Lung (tissue), 12 donors: ENCODE data around the gene PDZD4. TPM values are rescaled to one million over a fixed set of nuclear protein-coding genes. Genes with fewer than 3 reads are reported as not detected.
A peak's percentile ranks its signal among the peaks of the same experiment; 100 is the strongest.

Source experiments
- ATAC-seq: fragments of 200-7000 bp; cut with Tn5 transposase; one replicate; pipeline ENCODE4 v1.9.1; 2020; ENCODE audit warnings: moderate number of reproducible peaks; ENCODE audit not compliant: insufficient read depth, low FRiP score
- DNase-seq, 3 donors: peaks; one replicate each; pipeline ENCODE4 v3.0.0-alpha.2; 2013 to 2017
- H3K27ac ChIP-seq, 2 donors: one replicate each; pipeline ENCODE4 v1.5.1; 2013; ENCODE audit warnings: mild to moderate bottlenecking in 2 of 2, moderate library complexity in 2 of 2, control low read depth in 1 of 2, inconsistent platforms in 1 of 2, low read depth in 1 of 2, low read length in 1 of 2
- H3K27me3 ChIP-seq, 3 donors: one replicate each; pipeline ENCODE4 v1.5.1; 2013; ENCODE audit warnings: low read length in 2 of 3; ENCODE audit not compliant: control insufficient read depth in 3 of 3, insufficient read depth in 3 of 3
- H3K36me3 ChIP-seq, 4 donors: one replicate each; pipeline ENCODE4 v1.5.1; 2013; ENCODE audit warnings: low read length in 4 of 4, mild to moderate bottlenecking in 1 of 4, moderate library complexity in 1 of 4; ENCODE audit not compliant: control insufficient read depth in 4 of 4, insufficient read depth in 4 of 4
- H3K4me1 ChIP-seq, 5 donors: one replicate each; pipeline ENCODE4 v1.5.1; 2013; ENCODE audit warnings: low read length in 5 of 5, mild to moderate bottlenecking in 2 of 5, moderate library complexity in 1 of 5; ENCODE audit not compliant: control insufficient read depth in 5 of 5, insufficient read depth in 5 of 5
- H3K4me3 ChIP-seq: one replicate; pipeline ENCODE4 v1.5.1; 2013; ENCODE audit warnings: mild to moderate bottlenecking, control low read depth, moderate library complexity
- H3K9ac ChIP-seq, 2 donors: one replicate each; pipeline ENCODE4 v1.5.1; 2013; ENCODE audit warnings: low read length in 2 of 2, control low read depth in 1 of 2; ENCODE audit not compliant: insufficient read depth in 1 of 2
- H3K9me3 ChIP-seq, 4 donors: one replicate each; pipeline ENCODE4 v1.5.1; 2013; ENCODE audit warnings: low read length in 3 of 4, mild to moderate bottlenecking in 1 of 4, moderate library complexity in 1 of 4; ENCODE audit not compliant: control insufficient read depth in 4 of 4, insufficient read depth in 3 of 4
- CTCF ChIP-seq: IDR thresholded peaks from 2 replicates; pipeline ENCODE4 v1.5.1; 2012; ENCODE audit warnings: mild to moderate bottlenecking; ENCODE audit errors: control extremely low read depth, extremely low read depth
- WGBS, 2 donors: extraction: QIAGEN DNeasy Blood & Tissue Kit; methylation state at CpG; one replicate each; pipeline ENCODE4 v1.1.7; 2013; 5-methylcytosine and 5-hydroxymethylcytosine counted together
- polyA plus RNA-seq, 2 donors: library from polyadenylated mRNA; stranded (reverse); fragments of 200-250 nt; gene quantifications; one replicate each; pipeline ENCODE4 v1.2.1, GENCODE V29; 2013
- total RNA-seq, 2 donors: library from RNA; depleted of rRNA in 1 of 2; stranded (reverse); fragments of >200 nt in 1 of 2; gene quantifications; one replicate each; pipeline ENCODE4 v1.2.1, GENCODE V29; 2014 to 2021
- donor health status: control.
- donor health status: control.
- donor health status: Bipolar disorder and iron deficiency.
- donor health status: healthy.
- donor health status: DM: yes; HTN: yes; CAD: no.

PDZD4 gene
- total and polyA plus RNA-seq, 4 donors = 2.3 to 8.1 (median 3.8) TPM

GRCh38 chrX:153773218-153773611 lies 57.1 kb downstream of the PDZD4 start:
- no peaks in the 10 kb centered on the region for H3K27me3 ChIP-seq

GRCh38 chrX:153772316-153773217 lies 57.8 kb downstream of the PDZD4 start:
- Histone ChIP-seq H3K27ac (no peak overlapping the region), H3K36me3 (no peaks in the 10 kb centered on the region), H3K27me3 (no peaks in the 10 kb centered on the region), H3K4me1 (no peaks in the 10 kb centered on the region), H3K9me3 (peaks cover 0 to 2% (median 0%) of the 10 kb centered on the region in 4 donors), H3K9ac (no peak overlapping the region), H3K4me3 (no peak overlapping the region)
- WGBS, 2 donors = 78 to 85% methylated on average over 6 to 21 of the region's 21 CpGs
- no peak for TF ChIP-seq CTCF
- ATAC-seq (no peak), DNase-seq (no peak)

More at GRCh38 chrX:153773218-153773611, 57.1 kb downstream of the PDZD4 start:
- Histone ChIP-seq H3K4me3 (no peak overlapping the region), H3K4me1 (no peaks in the 10 kb centered on the region), H3K9me3 (peaks cover 0 to 2% (median 0%) of the 10 kb centered on the region in 4 donors), H3K27ac (no peak overlapping the region), H3K9ac (no peak overlapping the region), H3K36me3 (no peaks in the 10 kb centered on the region)
- DNase-seq = peak in 1 of 3 donors; percentile 9
- no peak for ATAC-seq
- TF ChIP-seq CTCF = no peak
- WGBS, 2 donors = 96 to 98% methylated on average over 13 to 23 of the region's 23 CpGs

GRCh38 chrX:153771415-153772315 lies 58.7 kb downstream of the PDZD4 start:
- DNase-seq (no peak), ATAC-seq (no peak)
- no peak overlapping the region for H3K9ac ChIP-seq
- TF ChIP-seq CTCF = no peak
- no peak overlapping the region for H3K27ac ChIP-seq
- no peaks in the 10 kb centered on the region for H3K27me3 ChIP-seq
- H3K9me3 ChIP-seq = peaks cover 0 to 2% (median 0%) of the 10 kb centered on the region in 4 donors
- 85 to 96% methylated on average over 19 to 37 of the region's 37 CpGs for WGBS, 2 donors
- peaks cover 0 to 2% (median 0%) of the 10 kb centered on the region in 5 donors for H3K4me1 ChIP-seq
- H3K4me3 ChIP-seq = no peak overlapping the region
- H3K36me3 ChIP-seq = no peaks in the 10 kb centered on the region
